HCT116 (cell line): ENCODE data around the gene BAD. TPM values are rescaled to one million over a fixed set of nuclear protein-coding genes. Genes with fewer than 3 reads are reported as not detected.

Experiments used
- ATAC-seq: fragments of 200-7000 bp; cut with Tn5 transposase; 2 replicates; pipeline ENCODE4 v1.9.1; 2020; ENCODE audit warnings: mild to moderate bottlenecking, moderate library complexity
- BruUV-seq: library from RNA; stranded (reverse); fragments of 400-500 nt; replicated peaks from 2 replicates; lab custom pipeline; 2021; lab: Mats Ljungman, UMichigan
- CTCF ChIA-PET: fragments of 300-600 bp; sonication (Branson Sonifier 250); formaldehyde crosslinking; loops from one replicate; lab custom pipeline; 2021; ENCODE audit warnings: antibody characterized with exemption; lab: Charles Lee
- POLR2A ChIA-PET: fragments of 300-600, 350-600 bp; sonication (Branson Sonifier 250); formaldehyde crosslinking; loops from one replicate; lab custom pipeline; 2021; ENCODE audit warnings: antibody characterized with exemption; lab: Charles Lee
- RAD21 ChIA-PET, 2 experiments: fragments of 300-600 bp; sonication (Branson Sonifier 250); formaldehyde crosslinking; loops; one replicate each; lab custom pipeline; 2023; ENCODE audit warnings: low total read pairs in 2 of 2; ENCODE audit not compliant: uncharacterized antibody in 2 of 2, unreplicated experiment in 2 of 2, low non-redundant PET in 1 of 2; lab: Charles Lee
- DNase-seq: peaks from one replicate; pipeline ENCODE4 v3.0.0-alpha.2; 2010; ENCODE audit warnings: low read depth, low spot score
- H2AFZ ChIP-seq: fragments of 200-600 bp; shearing (Covaris generic), sonication (generic); 2 replicates; pipeline ENCODE4 v1.6.1; 2017; ENCODE audit warnings: low read depth, mixed run types, mixed read lengths, antibody characterized with exemption, low read length; ENCODE audit not compliant: poor library complexity, severe bottlenecking
- H3K27ac ChIP-seq: 2 replicates; pipeline ENCODE4 v1.5.1; 2012; ENCODE audit warnings: low read depth, low read length
- H3K27me3 ChIP-seq: fragments of 200-600 bp; sonication (generic); 2 replicates; pipeline ENCODE4 v1.6.1; 2016; ENCODE audit warnings: mixed run types, low read length, mixed read lengths; ENCODE audit not compliant: insufficient read depth
- H3K36me3 ChIP-seq, 2 experiments: fragments of 200-500 bp in 1 of 2; fragments of 200-600 bp in 1 of 2; sonication (Bioruptor generic) in 1 of 2; sonication (generic) in 1 of 2; 2 replicates each; pipeline versions ENCODE4 v1.5.1 to v1.6.1; 2014 to 2016; ENCODE audit warnings: low read length in 2 of 2, inconsistent platforms in 1 of 2, mixed read lengths in 1 of 2, mixed run types in 1 of 2; ENCODE audit not compliant: insufficient read depth in 2 of 2, control insufficient read depth in 1 of 2
- H3K4me1 ChIP-seq, 2 experiments: fragments of 200-600 bp in 1 of 2; sonication (generic) in 1 of 2; 2 replicates each; pipeline versions ENCODE4 v1.5.1 to v1.6.1; 2012 to 2017; ENCODE audit warnings: low read length in 2 of 2, inconsistent platforms in 1 of 2, mild to moderate bottlenecking in 1 of 2, mixed read lengths in 1 of 2, mixed run types in 1 of 2, moderate library complexity in 1 of 2; ENCODE audit not compliant: insufficient read depth in 2 of 2, control insufficient read depth in 1 of 2
- H3K4me2 ChIP-seq: fragments of 200-600 bp; sonication (generic); 2 replicates; pipeline ENCODE4 v1.6.1; 2017; ENCODE audit warnings: mixed run types, low read length, mixed read lengths
- H3K4me3 ChIP-seq, 2 experiments: fragments of 200-600 bp in 1 of 2; sonication (generic) in 1 of 2; replicated peaks in 1 of 2; 2 replicates each; pipeline ENCODE4 v1.5.1; 2011 to 2016; ENCODE audit warnings: low read length in 2 of 2, control low read depth in 1 of 2, low read depth in 1 of 2, mild to moderate bottlenecking in 1 of 2, mixed read lengths in 1 of 2, mixed run types in 1 of 2
- H3K79me2 ChIP-seq: fragments of 200-600 bp; sonication (generic); 2 replicates; pipeline ENCODE4 v1.6.1; 2017; ENCODE audit warnings: mild to moderate bottlenecking, mixed run types, low read length, moderate library complexity, mixed read lengths; ENCODE audit not compliant: insufficient read depth
- H3K9ac ChIP-seq: fragments of 200-600 bp; sonication (generic); 2 replicates; pipeline ENCODE4 v1.6.1; 2016; ENCODE audit warnings: low read length, mixed read lengths
- H3K9me2 ChIP-seq: fragments of 200-600 bp; sonication (generic), shearing (Covaris generic); 2 replicates; pipeline ENCODE4 v1.6.1; 2017; ENCODE audit warnings: mixed run types, mild to moderate bottlenecking, moderate library complexity; ENCODE audit not compliant: insufficient read depth
- H3K9me3 ChIP-seq, 2 experiments: fragments of 200-500 bp in 1 of 2; fragments of 200-600 bp in 1 of 2; sonication (Bioruptor generic) in 1 of 2; sonication (generic) in 1 of 2; 2 replicates each; pipeline ENCODE4 v1.6.1; 2014 to 2017; ENCODE audit warnings: low read length in 2 of 2, mixed read lengths in 2 of 2, inconsistent platforms in 1 of 2, low read depth in 1 of 2, mild to moderate bottlenecking in 1 of 2, mixed run types in 1 of 2, moderate library complexity in 1 of 2; ENCODE audit not compliant: control insufficient read depth in 1 of 2, insufficient read depth in 1 of 2
- H4K20me1 ChIP-seq: fragments of 200-600 bp; sonication (generic), shearing (Covaris generic); 2 replicates; pipeline ENCODE4 v1.6.1; 2017; ENCODE audit warnings: mixed run types, mild to moderate bottlenecking, moderate library complexity; ENCODE audit not compliant: insufficient read depth
- CBX3 ChIP-seq: IDR thresholded peaks from 2 replicates; pipeline ENCODE4 v1.6.1; 2012; ENCODE audit warnings: low read depth
- CTCF ChIP-seq, 3 experiments: fragments of 200-600 bp in 1 of 3; sonication (generic) in 1 of 3; IDR thresholded peaks in 2 of 3; conservative IDR thresholded peaks in 1 of 3; 2 replicates each; pipeline ENCODE4 v1.5.1; 2012 to 2017; ENCODE audit warnings: low read depth in 2 of 3, low read length in 2 of 3, antibody characterized with exemption in 1 of 3, borderline replicate concordance in 1 of 3, control low read depth in 1 of 3, mild to moderate bottlenecking in 1 of 3, mixed read lengths in 1 of 3, mixed run types in 1 of 3, moderate library complexity in 1 of 3; ENCODE audit not compliant: insufficient read depth in 1 of 3
- ELF1 ChIP-seq: IDR thresholded peaks from 2 replicates; pipeline ENCODE4 v1.6.1; 2012; ENCODE audit warnings: low read depth, borderline replicate concordance
- EZH2phosphoT487 ChIP-seq: fragments of 200-600 bp; IDR thresholded peaks from 2 replicates; pipeline ENCODE4 v1.6.1; 2018; ENCODE audit warnings: antibody characterized with exemption, borderline replicate concordance
- FOSL1 ChIP-seq: IDR thresholded peaks from 2 replicates; pipeline ENCODE4 v1.6.1; 2012; ENCODE audit warnings: low read depth
- POLR2AphosphoS5 ChIP-seq: IDR thresholded peaks from 2 replicates; pipeline ENCODE4 v1.6.1; 2011; ENCODE audit warnings: mild to moderate bottlenecking, low read depth, low read length, moderate library complexity
- RAD21 ChIP-seq: IDR thresholded peaks from 2 replicates; pipeline ENCODE4 v1.6.1; 2012; ENCODE audit warnings: low read depth, mild to moderate bottlenecking
- SIN3A ChIP-seq: IDR thresholded peaks from 2 replicates; pipeline ENCODE4 v1.6.1; 2012; ENCODE audit warnings: low read depth
- SP1 ChIP-seq: IDR thresholded peaks from 2 replicates; pipeline ENCODE4 v1.6.1; 2012; ENCODE audit warnings: low read depth
- ZBTB33 ChIP-seq: IDR thresholded peaks from 2 replicates; pipeline ENCODE4 v1.6.1; 2011; ENCODE audit warnings: mild to moderate bottlenecking, low read length, moderate library complexity; ENCODE audit not compliant: insufficient replicate concordance; ENCODE audit errors: extremely low read depth
- ZFX ChIP-seq: fragments of 450-650 bp; IDR thresholded peaks from 2 replicates; pipeline ENCODE4 v1.6.1; 2017
- ZNF274 ChIP-seq: fragments of 200-500 bp; sonication (Bioruptor generic); IDR thresholded peaks from 2 replicates; pipeline ENCODE4 v1.6.1; 2014; ENCODE audit warnings: mild to moderate bottlenecking, low read depth, low read length, inconsistent platforms
- intact Hi-C: fragments of 100-400 bp; cut with micrococcal nuclease; formaldehyde crosslinking; loops from 2 replicates; pipeline ENCODE4 v1.10.0; 2022
- total RNA-seq: library from RNA; stranded (reverse); gene quantifications from one replicate; pipeline ENCODE4 v1.2.1, GENCODE V29; 2021; ENCODE audit not compliant: unreplicated experiment

Gene BAD
- total RNA-seq, 1 experiment from 2014 or later: 51.9 TPM

- H3K9ac ChIP-seq: no peak overlapping the region
- DNase-seq: no peak
- peaks cover 21% of the 10 kb centered on the region for H3K79me2 ChIP-seq
- intact Hi-C loops: no loop called here
- H2AFZ ChIP-seq: no peak overlapping the region
- RAD21 ChIA-PET: no interaction called here
- ATAC-seq: no peak
- H3K9me3 ChIP-seq: no peaks in the 10 kb centered on the region
- H4K20me1 ChIP-seq: no peaks in the 10 kb centered on the region
- no peaks in the 10 kb centered on the region for H3K27me3 ChIP-seq
- H3K4me3 ChIP-seq: no peak overlapping the region
- POLR2A ChIA-PET: interaction anchor here (1.2 kb wide), 1 partner anchor 10 kb away, joined by 3 read pairs; no protein-coding TSS in a partner anchor
- H3K27ac ChIP-seq: no peak overlapping the region
- no peaks in the 10 kb centered on the region for H3K9me2 ChIP-seq
- CTCF ChIA-PET: interaction anchor here (1.1 kb wide), 1 partner anchor 9 kb away, joined by 3 read pairs; no protein-coding TSS in a partner anchor
- peaks cover 5 to 15% of the 10 kb centered on the region in 2 experiments; a peak in 3 of 4 replicates for H3K4me1 ChIP-seq
- TF ChIP-seq CBX3 (no peak), ZNF274 (no peak), ELF1 (no peak), EZH2phosphoT487 (no peak), FOSL1 (no peak), CTCF (IDR thresholded peaks at IDR 0.05 in 2 of 3, conservative IDR thresholded peaks at IDR 0.05 in 1 of 3; ENCODE audit: borderline replicate concordance in 1 of 3, insufficient read depth in 1 of 3, low read depth in 2 of 3, low read length in 2 of 3) (no peak), ZBTB33 (no peak), POLR2AphosphoS5 (no peak), ZFX (no peak), RAD21 (no peak), SP1 (no peak), SIN3A (no peak)
- peaks cover 27 to 60% of the 10 kb centered on the region in 2 experiments; a peak in 3 of 4 replicates for H3K36me3 ChIP-seq
- BruUV-seq: no TSS peak
- no peak overlapping the region for H3K4me2 ChIP-seq
Measured at GRCh38 chr11:64258356-64258755, 26.1 kb downstream of the BAD start.
